DOHH2 (cell line): ENCODE data around the gene REPIN1.

Experiments used
- H3F3A ChIP-seq: fragments of 200-600 bp; sonication (generic), shearing (Covaris generic); 2 replicates; pipeline ENCODE4 v1.6.0; 2016; ENCODE audit warnings: antibody characterized with exemption, mild to moderate bottlenecking; ENCODE audit not compliant: control insufficient read depth, insufficient read depth
- H3K27ac ChIP-seq: fragments of 200-600 bp; sonication (generic); 2 replicates; pipeline ENCODE4 v1.5.1; 2014; ENCODE audit warnings: low read depth, mild to moderate bottlenecking, low read length, moderate library complexity
- H3K27me3 ChIP-seq: fragments of 200-600 bp; sonication (generic); 2 replicates; pipeline ENCODE4 v1.6.1; 2014; ENCODE audit warnings: mild to moderate bottlenecking, low read length, mixed read lengths; ENCODE audit not compliant: control insufficient read depth
- H3K36me3 ChIP-seq: fragments of 200-600 bp; sonication (generic); 2 replicates; pipeline ENCODE4 v1.6.1; 2014; ENCODE audit warnings: mild to moderate bottlenecking, low read length, moderate library complexity, mixed read lengths; ENCODE audit not compliant: control insufficient read depth
- H3K4me1 ChIP-seq: fragments of 200-600 bp; sonication (generic); 2 replicates; pipeline ENCODE4 v1.6.1; 2014; ENCODE audit warnings: mild to moderate bottlenecking, low read length, mixed read lengths; ENCODE audit not compliant: control insufficient read depth
- H3K4me2 ChIP-seq: fragments of 200-600 bp; sonication (generic); 2 replicates; pipeline ENCODE4 v1.6.0; 2014; ENCODE audit warnings: mild to moderate bottlenecking, low read length, moderate library complexity
- H3K4me3 ChIP-seq: fragments of 200-600 bp; sonication (generic); 2 replicates; pipeline ENCODE4 v1.5.1; 2014; ENCODE audit warnings: mild to moderate bottlenecking, low read length, mixed read lengths
- H3K79me2 ChIP-seq: fragments of 200-600 bp; sonication (generic); 2 replicates; pipeline ENCODE4 v1.6.1; 2014; ENCODE audit warnings: mild to moderate bottlenecking, low read length, mixed read lengths; ENCODE audit not compliant: control insufficient read depth
- H3K9me2 ChIP-seq: fragments of 200-600 bp; sonication (generic); replicated peaks from 2 replicates; pipeline ENCODE4 v1.6.1; 2014; ENCODE audit warnings: mild to moderate bottlenecking, low read length, mixed read lengths; ENCODE audit not compliant: control insufficient read depth
- H3K9me3 ChIP-seq: fragments of 200-600 bp; sonication (generic); 2 replicates; pipeline ENCODE4 v1.6.1; 2014; ENCODE audit warnings: antibody characterized with exemption, low read length, mixed read lengths; ENCODE audit not compliant: control insufficient read depth, insufficient read depth
- H4K20me1 ChIP-seq: fragments of 200-600 bp; sonication (generic); 2 replicates; pipeline ENCODE4 v1.6.0; 2014; ENCODE audit warnings: low read depth, mild to moderate bottlenecking, antibody characterized with exemption, low read length, moderate library complexity; ENCODE audit not compliant: control insufficient read depth, insufficient read depth
- CTCF ChIP-seq: fragments of 200-600 bp; sonication (generic); IDR thresholded peaks from one replicate; pipeline ENCODE4 v1.5.1; 2014; ENCODE audit warnings: antibody characterized with exemption, mild to moderate bottlenecking, low read depth, low read length; ENCODE audit not compliant: poor library complexity, severe bottlenecking
- EZH2phosphoT487 ChIP-seq: fragments of 200-600 bp; sonication (generic); IDR thresholded peaks from 2 replicates; pipeline ENCODE4 v1.6.1; 2017; ENCODE audit warnings: borderline replicate concordance, mild to moderate bottlenecking, antibody characterized with exemption, low read length, moderate library complexity, mixed read lengths

Gene REPIN1

DNA sequence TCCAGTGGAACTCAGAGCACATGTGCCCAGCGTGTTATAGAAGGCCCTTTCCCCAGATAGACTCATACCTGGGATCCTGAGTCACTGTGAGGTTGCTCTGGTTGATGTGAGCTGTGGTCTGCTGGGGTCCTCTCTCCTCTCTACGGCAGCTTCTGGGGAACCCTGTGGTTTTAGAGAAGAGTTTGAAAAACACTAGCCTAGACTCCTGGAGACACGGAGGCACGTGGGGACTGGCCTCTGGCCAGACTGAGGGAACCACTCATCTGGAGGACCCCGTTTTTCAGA lies 20.9 kb downstream of the REPIN1 start:
- Histone ChIP-seq H3K4me2 (no peak overlapping the region), H3K9me2 (no peaks in the 10 kb centered on the region), H4K20me1 (no peaks in the 10 kb centered on the region), H3K4me1 (peaks cover 9% of the 10 kb centered on the region), H3K27me3 (no peaks in the 10 kb centered on the region), H3K79me2 (peaks cover 3% of the 10 kb centered on the region; the same call in 1 of the 2 replicates), H3F3A (peaks cover 5% of the 10 kb centered on the region; the same call in 1 of the 2 replicates), H3K36me3 (peaks cover 24% of the 10 kb centered on the region), H3K9me3 (no peaks in the 10 kb centered on the region), H3K27ac (no peak overlapping the region), H3K4me3 (no peak overlapping the region)
- TF ChIP-seq CTCF (no peak), EZH2phosphoT487 (no peak)

GRCh38 chr7:150390205-150390604 lies 21.6 kb downstream of the REPIN1 start:
- TF ChIP-seq EZH2phosphoT487 (no peak), CTCF (no peak)
- Histone ChIP-seq H3K4me3 (no peak overlapping the region), H3K4me2 (no peak overlapping the region), H3F3A (peaks cover 9% of the 10 kb centered on the region; the same call in 1 of the 2 replicates), H4K20me1 (no peaks in the 10 kb centered on the region), H3K4me1 (peaks cover 4% of the 10 kb centered on the region; the same call in 1 of the 2 replicates), H3K9me3 (no peaks in the 10 kb centered on the region), H3K27ac (no peak overlapping the region), H3K79me2 (no peaks in the 10 kb centered on the region; the same call in 1 of the 2 replicates), H3K36me3 (peaks cover 17% of the 10 kb centered on the region), H3K27me3 (no peaks in the 10 kb centered on the region), H3K9me2 (no peaks in the 10 kb centered on the region)

DNA sequence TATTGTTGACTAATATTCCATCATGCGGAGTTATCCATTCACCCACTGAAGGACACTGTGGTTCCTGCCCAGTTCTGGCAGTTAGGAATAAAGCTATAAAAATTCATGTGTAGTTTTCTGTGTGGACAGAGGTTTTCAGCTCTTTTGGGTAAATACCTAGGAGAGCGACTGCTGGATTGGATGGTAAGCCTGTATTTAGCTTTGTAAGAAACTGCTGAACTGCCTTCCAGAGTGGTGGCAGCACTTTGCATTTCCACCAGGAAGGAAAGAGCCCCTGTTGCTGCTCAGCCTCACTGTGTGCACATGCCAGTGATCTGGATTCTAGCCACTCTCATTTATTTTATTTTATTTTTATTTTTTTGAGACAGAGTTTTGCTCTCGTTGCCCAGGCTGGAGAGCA lies 24.7 kb downstream of the REPIN1 start:
- Histone ChIP-seq H3F3A (peaks cover 9% of the 10 kb centered on the region; the same call in 1 of the 2 replicates), H3K36me3 (peaks cover 19% of the 10 kb centered on the region), H3K9me2 (no peaks in the 10 kb centered on the region), H3K4me2 (no peak overlapping the region), H3K27ac (no peak overlapping the region), H3K4me1 (no peaks in the 10 kb centered on the region), H3K4me3 (no peak overlapping the region), H3K79me2 (no peaks in the 10 kb centered on the region), H3K9me3 (no peaks in the 10 kb centered on the region), H3K27me3 (no peaks in the 10 kb centered on the region), H4K20me1 (no peaks in the 10 kb centered on the region)
- TF ChIP-seq CTCF (no peak), EZH2phosphoT487 (no peak)

- no peaks in the 10 kb centered on the region for H3K9me2 ChIP-seq
- no peaks in the 10 kb centered on the region for H3K27me3 ChIP-seq
- TF ChIP-seq CTCF (no peak), EZH2phosphoT487 (no peak)
- H3K27ac ChIP-seq, result no peak overlapping the region
- H4K20me1 ChIP-seq, result no peaks in the 10 kb centered on the region
- no peaks in the 10 kb centered on the region for H3K4me1 ChIP-seq
- H3K36me3 ChIP-seq, result peaks cover 12% of the 10 kb centered on the region
- H3K79me2 ChIP-seq, result no peaks in the 10 kb centered on the region
- peaks cover 9% of the 10 kb centered on the region; the same call in 1 of the 2 replicates for H3F3A ChIP-seq
- H3K4me3 ChIP-seq, result no peak overlapping the region
- no peaks in the 10 kb centered on the region for H3K9me3 ChIP-seq
- H3K4me2 ChIP-seq, result no peak overlapping the region
Observed at GRCh38 chr7:150396426-150396825, 27.8 kb downstream of the REPIN1 start.
